HFF-Myc (cell line): ENCODE data around the gene TBC1D5.

ENCODE experiments used
- DNase-seq: peaks from one replicate; pipeline ENCODE4 v3.0.0-alpha.2; 2011; ENCODE audit warnings: low read depth; ENCODE audit errors: extremely low read depth
- H3K4me3 ChIP-seq: replicated peaks from 2 replicates; pipeline ENCODE4 v1.5.1; 2011; ENCODE audit warnings: low read depth, mild to moderate bottlenecking, control low read depth, low read length
- CTCF ChIP-seq: IDR thresholded peaks from 2 replicates; pipeline ENCODE4 v1.5.1; 2012; ENCODE audit warnings: mild to moderate bottlenecking, low read depth, low read length, control low read depth; ENCODE audit errors: missing control alignments

TBC1D5 gene

GRCh38 chr3:17261627-17262369 is 480.6 kb downstream of the TBC1D5 start:
- H3K4me3 ChIP-seq, result no peak overlapping the region
- TF ChIP-seq CTCF, result no peak
- DNase-seq, result no peak

GRCh38 chr3:17260257-17260656 is 482.2 kb downstream of the TBC1D5 start:
- DNase-seq, result no peak
- H3K4me3 ChIP-seq, result no peak overlapping the region
- no peak for TF ChIP-seq CTCF

- DNase-seq, result no peak
- no peak overlapping the region for H3K4me3 ChIP-seq
- no peak for TF ChIP-seq CTCF
Observed at GRCh38 chr3:17259685-17260084, 482.7 kb downstream of the TBC1D5 start.

GRCh38 chr3:17258823-17259436 is 483.5 kb downstream of the TBC1D5 start:
- peak; percentile 14 for DNase-seq
- no peak overlapping the region for H3K4me3 ChIP-seq
- TF ChIP-seq CTCF, result peak; percentile 57

- DNase-seq, result no peak
- TF ChIP-seq CTCF, result no peak
- no peak overlapping the region for H3K4me3 ChIP-seq
Observed at GRCh38 chr3:17257269-17257668, 485.2 kb downstream of the TBC1D5 start.

- H3K4me3 ChIP-seq, result no peak overlapping the region
- no peak for TF ChIP-seq CTCF
- DNase-seq, result no peak
Observed at GRCh38 chr3:17243621-17244020, 498.8 kb downstream of the TBC1D5 start.
